Activated CD4-positive, alpha-beta T cell treated with anti-CD3 and anti-CD28 coated beads, Interleukin-2, amount 50 U/mL, for 16 hours (primary cell): ENCODE results near the gene FRMD4A.

ENCODE experiments used
- DNase-seq: peaks from one replicate; pipeline ENCODE4 v3.0.0-alpha.2; 2020

Gene FRMD4A

DNA sequence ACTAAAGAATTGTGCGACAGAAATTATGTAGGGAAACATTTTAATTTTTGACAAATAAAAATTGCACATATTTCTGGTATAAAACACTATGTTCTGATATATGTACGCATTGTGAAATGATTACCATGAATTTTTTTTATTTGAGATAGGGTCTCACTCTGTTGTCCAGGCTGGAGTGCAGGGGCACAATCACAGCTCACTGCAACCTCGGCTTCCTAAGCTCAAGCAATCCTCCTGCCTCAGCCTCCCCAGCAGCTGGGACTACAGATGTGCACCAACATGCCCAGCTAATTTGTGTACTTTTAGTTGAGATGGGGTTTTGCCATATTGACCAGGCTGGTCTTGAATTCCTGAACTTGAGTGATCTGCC is 149.2 kb downstream of the FRMD4A start:
- no peak for DNase-seq

DNA sequence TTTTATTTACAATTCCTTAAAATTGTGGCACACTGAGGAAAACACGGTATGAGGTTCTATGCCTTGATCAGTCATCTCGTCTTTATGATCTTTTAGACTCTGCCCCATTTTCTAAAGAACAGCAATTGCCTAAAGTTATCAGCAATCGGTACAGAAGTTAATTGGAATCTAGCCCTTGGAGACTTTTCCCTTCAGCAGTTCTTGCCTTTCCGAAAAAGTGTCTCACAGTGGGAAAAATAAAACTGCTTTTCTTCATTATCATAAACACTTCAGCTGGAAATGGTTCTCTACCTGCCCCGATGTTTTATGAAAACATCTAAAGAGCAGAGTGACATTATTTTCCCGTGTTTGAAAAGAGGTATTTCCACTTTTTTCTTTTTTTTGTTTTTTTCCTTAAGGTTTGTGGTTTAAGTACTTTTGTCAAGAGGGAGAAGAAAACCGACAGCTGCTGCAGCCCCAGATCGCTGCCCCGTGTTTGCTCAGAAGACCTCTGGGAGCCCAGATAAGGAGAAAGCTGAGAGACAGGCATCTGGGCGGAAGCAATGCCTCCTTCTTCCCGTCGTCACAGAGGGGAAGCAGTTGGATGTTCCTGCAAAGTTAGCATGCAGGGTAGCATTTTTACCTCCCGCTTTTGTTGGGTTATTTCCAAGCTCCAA is 149.7 kb downstream of the FRMD4A start:
- no peak for DNase-seq

DNA sequence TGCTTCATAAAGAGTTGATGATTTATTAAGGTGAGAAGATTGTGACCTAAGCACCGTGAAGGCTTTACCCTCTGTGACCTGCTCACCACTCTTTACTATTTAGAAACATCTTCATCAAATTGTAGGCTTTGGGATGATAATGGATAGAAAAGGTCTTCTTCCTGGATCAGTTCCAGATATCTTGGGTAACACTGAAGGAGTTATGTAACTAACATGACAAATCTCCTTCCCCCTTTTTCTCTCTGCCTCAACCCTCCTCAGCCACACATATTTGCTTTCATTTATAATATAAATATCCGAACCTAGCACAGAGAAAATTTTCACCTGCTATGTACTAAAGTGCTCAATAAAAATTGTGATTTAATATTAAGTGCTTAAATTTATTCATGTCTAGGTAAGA is 151.5 kb downstream of the FRMD4A start:
- DNase-seq: no peak

DNA sequence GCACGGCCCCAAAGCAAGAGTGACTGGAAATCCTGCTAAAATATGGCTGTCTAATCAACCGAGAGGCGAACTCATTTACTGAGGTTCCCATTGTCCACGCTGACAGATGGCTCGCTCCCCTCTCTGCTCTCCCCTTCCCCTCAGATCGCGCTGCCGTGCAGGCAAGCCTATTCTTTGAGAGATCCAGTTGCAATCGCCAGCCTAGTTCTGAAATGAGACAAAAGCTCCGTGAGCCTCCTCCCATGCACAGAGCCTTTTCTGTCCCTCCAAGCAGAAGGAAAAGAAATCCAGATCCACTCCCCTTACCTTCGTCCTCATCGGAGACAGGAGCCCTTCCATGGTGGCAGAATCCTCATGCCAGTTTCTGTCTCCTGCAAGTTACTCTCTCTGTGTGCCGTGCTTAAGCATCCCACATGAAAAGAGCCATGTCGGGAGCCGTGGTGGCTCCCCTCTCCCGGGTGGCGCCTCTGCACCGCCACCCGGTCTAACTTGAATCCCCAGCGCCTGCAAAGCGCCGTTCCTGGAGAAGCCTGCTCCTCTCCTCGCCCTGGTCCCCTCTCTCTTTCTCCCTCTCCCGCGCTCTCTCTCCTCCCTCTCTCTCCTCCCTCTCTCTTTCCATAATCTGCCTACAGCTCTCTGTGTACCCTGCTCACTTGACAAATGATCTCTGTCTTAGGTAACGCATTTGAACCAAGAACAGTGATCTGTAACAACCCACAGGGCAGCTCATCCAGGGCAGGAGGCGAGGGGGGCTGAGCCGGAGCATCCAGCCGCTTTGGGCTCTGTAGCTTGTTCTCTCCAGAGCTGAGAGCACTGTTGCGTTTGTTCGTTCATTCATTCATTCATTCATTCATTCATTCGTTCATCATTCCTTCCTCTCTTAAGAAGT is 156.8 kb downstream of the FRMD4A start:
- DNase-seq: no peak

DNA sequence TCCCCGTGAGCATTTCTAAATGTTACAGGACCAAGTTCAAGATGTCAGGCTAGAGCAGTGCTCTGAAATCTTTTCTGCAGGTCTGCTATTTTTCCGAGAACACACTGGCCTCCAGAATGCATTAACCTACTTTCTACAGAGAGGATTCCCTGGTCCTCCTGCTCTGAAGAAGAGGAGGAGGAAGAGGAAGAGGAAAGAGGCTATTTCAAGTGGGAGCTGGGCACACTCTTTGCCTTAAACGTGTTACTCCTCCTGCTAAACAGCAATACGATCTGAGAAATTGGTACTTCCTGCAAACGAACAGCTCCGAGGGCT is 157.4 kb downstream of the FRMD4A start:
- no peak for DNase-seq

DNA sequence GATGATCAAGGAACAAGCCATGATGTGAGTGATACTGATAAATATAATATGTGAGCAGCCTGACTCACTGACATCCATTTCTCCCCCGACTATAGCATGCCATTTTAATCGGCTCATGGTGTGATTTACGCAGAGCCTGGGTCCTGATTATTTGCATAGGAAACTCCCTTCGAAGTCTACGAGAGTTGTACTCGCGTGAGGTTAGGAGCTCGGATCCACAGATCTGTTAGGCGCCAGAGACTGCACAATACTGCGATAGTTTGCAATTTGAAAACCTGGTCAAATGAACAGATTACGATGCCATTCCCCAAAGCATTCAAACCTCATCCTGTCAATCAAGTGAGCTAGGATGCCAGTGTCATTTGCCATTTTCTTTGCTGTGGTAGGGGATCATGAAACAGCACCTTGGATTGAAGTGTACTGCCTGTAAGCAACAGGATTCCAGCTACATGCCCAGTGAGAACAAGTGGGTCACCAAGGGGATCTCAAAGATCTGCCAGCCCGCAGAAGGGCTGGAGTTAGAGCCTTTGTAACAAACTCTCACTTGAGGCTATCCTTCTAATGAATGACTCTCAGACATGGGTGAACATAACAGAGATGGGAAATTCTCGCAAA is 158.3 kb downstream of the FRMD4A start:
- DNase-seq: no peak

DNA sequence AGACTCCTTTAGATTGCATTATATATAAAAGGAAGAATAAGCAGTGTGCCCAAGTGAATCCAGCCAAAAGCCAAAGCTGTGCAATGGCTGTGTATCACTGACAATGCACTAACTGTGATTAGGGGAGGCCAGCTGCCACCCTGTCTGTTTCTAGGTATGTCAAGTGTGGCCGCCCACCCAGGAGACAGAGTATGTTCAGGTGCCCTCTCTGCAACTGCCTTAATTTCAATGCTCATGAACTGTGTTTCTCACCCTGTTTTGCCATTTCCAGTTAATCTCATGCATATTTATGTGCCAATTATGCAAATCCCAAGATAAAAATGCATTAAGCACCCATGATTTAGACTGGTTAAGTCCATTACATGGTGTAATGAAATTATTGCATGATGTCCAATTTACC is 159.4 kb downstream of the FRMD4A start:
- DNase-seq: no peak

DNA sequence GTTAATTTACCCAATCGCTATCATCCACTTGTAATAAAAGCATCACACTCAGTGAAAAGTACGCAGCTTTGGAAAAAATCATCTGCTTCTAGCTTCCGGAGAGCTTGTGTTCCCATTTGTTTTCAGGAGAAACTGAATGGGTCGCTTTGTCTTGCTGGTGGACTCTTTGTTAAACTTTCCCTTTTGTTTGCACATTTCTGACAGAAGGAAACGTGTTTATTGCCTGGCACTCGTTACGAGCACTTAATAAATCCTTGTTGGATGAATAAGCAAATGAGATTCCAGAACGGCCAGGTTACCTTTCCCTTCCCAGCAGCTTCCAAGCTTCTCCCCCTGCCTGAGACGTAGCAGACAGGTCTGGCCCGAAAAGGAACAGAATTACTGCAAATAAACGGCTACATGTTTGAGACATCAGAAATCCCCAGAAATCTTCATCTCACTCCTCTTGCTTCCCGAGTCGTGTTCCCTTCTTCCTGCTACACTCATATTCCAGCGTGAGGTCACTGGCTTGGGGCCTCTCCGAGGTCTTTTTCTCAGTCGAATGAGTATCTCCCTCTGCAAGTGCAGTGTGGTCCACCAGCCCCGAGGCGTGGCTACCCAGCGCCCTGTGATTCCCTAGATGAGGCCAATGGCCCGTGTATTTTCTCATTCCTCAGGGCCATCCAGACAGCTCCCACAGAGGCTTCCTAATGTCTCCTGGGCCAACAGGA is 167.2 kb downstream of the FRMD4A start:
- DNase-seq: no peak

DNA sequence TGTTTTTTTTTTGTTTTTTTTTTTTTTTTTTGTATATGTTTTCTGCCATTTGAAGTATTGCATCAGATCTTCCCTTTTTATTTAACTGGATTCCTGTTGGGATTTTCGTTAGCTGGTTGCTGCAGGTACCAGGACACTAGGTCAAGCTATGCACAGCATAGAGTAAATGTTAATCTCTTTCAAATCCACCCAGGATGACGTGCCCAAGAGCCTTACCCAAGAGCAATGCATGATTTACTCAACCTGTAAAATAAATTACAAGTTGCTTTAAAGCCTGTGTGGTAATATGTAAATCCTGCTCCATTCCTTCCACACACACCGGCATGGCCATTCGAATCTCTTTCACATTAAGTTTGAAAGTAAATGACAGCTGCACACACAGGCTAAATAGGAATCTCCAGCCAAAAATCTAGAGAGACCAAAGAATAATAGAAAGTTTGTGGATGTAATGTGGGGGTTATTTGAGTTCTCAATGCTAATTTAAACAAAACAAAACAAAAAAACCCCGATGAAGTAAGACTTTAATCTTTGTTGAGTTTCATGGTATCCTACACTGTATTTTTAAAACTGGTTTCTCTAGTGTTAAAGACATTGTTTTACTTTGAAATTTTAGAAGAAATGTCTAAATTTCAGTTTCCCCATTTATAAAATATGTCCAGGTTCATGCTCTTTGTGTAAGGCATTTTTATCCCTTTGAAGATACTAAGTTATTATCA is 167.9 kb downstream of the FRMD4A start:
- no peak for DNase-seq

DNA sequence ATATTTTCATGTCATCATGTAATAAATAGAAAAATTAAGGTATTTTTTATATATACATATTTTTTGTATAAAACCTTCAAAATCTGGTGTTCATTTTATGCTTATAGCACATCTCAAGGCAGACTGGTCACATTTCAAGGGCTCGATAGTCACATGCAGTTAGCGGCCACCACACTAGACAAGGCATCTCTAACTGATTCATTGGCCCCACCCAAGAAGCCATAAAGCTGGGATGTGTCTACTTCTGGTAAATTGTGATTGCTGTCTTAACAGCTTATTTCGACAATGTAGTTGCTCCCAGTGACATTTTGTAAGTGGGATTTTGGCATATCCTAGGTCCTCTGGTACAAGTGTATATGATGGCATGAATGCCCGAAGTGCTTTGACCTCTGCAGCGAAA is 168.7 kb downstream of the FRMD4A start:
- no peak for DNase-seq

DNA sequence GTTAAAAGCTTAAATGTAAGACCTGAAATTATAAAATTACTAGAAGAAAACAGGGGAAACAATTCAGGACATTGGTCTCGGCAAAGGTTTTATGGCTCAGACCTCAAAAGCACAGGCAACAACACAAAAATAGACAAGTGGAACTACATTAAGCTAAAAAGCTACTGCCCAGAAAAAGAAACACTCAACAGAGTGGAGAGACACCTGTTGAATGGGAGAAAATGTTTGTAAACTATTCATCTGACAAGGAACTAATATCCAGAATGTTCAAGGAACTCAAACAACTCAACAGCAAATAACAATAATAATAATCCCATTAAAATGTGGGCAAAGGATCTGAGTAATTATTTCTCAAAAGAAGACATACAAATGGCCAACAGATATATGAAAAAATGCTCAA is 170.4 kb downstream of the FRMD4A start:
- no peak for DNase-seq

DNA sequence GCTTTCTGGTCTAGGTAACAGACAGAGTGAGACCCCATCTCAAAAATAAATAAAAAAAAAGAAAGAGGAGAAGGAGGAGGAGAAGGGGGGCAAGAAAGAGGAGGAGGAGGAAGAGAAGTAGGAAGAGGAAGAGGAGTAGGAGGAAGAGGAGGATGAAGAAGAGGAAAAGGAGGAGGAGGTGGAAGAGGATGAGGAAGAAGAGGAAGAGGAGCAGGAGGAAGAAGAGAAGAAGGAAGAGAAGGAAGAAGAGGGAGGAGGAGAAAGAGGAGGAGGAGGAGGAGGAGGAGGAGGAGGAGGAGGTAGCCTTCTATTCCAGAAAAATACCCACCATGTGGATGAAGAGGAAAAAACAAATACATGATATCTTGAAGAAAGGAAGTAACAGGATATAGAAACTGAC is 172.1 kb downstream of the FRMD4A start:
- DNase-seq: no peak

DNA sequence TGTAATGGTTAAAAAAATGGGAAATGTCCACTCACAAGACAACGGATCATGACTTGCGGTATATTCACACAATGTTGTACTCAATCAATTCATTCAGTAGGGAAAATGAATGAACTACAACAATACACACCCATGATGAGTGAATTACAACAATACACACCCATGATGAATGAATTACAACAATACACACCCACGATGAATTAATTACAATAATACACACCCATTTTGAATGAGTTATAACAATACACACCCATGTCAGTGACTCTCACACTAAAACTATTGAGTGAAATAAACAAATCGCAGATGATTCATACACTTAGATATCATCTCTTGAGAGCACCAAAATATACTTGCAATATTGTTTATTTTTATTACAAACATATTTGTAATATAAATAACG is 174.6 kb downstream of the FRMD4A start:
- DNase-seq: no peak

DNA sequence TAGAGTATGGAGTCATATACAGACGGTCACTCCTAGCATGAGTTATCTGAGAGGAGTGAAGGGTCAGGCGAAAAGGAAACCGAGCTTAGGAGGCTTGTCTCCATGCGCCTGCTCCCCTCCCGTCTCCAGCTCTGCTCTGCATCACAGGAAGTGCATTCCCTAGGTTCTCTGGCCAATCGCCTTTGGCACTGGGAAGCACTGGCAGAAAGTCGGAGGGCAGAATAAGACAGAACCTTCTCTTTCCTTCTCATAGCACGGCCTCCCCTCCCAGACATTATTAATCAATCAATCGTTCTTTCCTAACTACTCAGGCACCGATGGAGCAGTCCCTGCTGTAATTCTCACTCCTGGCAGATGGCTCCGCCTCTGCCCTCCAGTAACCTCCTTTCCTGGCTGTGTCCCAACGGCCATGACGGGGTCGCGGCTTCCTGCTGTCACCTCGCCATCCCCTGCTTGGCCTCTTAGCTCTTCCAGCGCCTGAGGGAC is 177.1 kb downstream of the FRMD4A start:
- no peak for DNase-seq

DNA sequence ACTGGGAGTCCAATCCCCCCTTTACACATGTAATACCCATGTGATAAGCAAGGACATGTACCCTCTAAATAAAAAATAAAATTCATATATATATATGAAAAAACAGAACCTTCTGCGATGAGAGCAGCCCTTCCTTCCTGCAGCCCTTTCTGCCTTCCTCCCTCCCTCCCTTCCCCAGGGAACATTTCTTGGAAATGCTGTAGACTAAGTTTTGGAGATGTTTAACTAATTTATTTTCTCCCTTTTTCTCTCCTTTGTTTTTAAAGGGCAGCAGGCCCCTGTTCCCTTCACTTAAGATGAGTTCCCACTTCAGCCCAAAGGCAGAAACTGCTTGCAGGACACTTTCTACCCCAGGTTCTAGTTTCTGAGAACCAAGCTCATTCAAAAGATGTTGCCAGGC is 179.2 kb downstream of the FRMD4A start:
- no peak for DNase-seq

DNA sequence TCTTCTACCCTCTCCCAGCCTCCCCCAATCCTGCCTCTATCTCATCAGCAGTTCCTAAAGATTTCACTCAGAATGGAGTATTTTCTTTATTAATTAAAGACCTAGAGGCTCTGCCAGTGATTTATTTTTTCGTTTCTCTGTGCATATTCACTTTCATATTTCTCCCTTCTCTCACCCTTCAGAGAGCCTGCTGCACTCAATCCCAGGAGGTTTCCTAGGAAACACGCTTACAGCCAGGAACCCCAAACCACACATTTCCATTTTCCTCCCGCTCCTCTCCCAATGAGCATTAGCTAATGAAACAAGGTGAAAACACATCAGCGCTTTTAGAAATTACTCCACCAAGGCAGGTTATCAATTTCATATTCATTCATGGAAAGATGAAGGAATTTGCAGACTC is 180.2 kb downstream of the FRMD4A start:
- no peak for DNase-seq

DNA sequence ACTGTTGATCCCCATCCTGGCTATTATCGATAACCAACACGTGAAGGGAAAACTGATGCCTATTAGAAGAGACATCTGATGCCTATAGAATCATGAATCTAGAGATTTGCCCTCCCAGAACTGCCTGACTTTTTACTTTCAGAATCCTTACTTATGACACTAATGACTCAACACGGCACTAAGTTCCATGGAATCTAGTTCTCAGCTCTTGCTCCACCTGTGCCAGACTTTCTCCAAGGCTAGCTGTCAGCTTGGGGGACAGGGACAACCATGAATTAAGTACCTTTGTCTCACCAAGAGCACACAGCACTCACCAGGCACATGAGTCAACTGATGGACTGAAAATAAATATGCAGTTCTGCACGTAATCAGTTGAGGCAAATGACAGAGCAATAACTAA is 184.2 kb downstream of the FRMD4A start:
- no peak for DNase-seq

DNA sequence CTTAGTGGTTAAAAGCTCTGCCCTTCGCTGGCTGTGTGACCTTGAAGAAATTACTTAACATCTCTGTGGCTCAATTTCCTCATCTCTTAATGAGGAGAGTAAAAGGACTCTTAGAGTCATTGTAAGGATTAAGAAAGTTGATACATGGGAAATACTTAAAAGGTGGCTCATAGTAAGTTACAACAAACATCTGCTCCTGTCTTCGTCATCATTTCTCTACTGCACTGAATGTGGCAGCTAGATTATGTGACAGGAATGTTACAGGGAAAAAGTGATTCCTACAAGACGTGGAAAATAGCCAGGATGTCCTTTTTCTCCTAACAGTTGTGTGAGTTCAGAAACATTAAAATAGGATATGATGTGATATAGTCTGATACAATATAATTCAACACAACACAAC is 184.7 kb downstream of the FRMD4A start:
- DNase-seq: no peak

DNA sequence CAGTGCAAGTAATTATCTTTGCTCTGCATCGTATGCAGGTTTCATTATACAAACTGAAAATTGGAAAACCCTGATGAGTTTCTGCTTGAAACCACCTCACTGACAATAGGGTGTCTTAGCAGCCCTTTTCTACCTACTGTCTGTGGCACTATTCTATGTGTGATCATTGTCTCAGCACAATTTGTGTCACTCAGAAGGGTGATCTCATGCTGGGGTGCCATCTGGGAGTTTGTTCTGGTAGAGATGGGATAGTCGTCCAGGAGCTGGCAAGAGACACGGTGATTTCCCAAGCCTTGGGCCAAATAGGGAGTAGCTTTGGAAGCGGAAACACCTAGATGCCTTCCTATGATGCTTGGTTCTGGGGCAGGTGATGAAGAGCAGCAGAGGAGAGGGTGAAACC is 186.3 kb downstream of the FRMD4A start:
- DNase-seq: no peak

DNA sequence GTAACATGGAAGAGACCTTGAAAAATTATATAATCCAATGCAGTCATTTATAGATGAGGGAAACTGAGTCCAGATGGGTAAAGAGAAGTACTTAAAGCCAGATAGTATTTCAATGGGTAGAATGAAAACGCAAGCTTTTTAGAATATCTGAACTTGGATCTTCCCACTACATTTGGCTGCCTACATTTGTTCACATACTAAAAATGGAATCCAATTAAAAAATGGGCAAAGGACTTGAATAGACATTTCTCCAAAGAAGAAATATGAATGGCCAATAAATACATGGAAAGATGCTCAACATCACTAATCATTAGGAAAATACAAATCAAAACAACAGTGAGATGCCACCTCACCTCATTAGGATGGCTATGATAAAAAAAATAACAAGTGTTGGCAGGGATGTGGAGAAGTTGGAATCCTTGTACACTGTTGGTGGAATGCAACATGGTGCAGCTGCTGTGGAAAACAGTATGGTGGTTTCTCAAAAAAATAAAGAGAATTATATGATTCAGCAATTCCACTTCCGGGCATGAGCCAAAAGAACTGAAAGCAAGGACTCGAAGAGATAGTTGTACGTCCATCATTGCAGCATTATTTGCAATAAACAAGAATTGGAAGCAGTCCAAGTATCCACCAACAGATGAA is 188.0 kb downstream of the FRMD4A start:
- no peak for DNase-seq

DNA sequence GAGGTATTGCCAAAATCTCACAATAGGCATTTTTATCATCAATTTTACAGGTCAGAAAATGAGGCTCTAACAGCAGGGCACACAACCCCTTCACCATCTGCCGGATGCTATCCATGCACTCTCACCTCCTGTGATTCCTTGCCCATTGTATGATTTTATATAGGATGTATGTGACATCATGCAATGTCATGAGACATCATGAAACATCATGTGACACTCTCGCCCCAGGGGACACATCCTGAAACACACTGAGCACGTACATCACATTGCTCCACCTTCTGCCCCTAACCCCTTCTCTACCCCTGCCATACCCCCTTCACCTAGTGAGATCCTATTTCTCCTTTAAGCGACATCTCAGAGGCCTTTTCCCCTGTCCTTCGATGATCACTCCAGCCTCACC is 189.4 kb downstream of the FRMD4A start:
- DNase-seq: no peak

DNA sequence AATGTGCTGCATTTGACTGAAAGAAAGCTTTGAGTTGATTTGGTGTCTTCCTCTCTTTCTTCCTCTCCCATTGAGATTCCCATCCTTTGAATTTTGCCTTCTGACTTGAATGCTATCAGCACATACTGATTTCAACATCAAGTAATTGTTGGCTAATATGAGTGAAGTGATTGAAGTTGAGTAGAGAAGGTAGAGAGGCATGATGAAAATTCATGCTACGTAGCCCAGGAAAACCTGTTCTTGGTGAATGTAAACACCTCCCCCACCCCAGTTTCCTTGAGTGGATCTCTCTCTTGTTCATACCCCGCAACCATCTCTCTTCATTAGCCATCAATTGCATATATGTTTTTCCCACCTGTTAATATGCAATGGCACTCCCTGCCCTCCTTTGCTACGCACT is 193.3 kb downstream of the FRMD4A start:
- DNase-seq: no peak
